ENCODE results near the gene ALDH4A1. TPM values are rescaled to one million over a fixed set of nuclear protein-coding genes. Genes with fewer than 3 reads are reported as not detected.

ALDH4A1 gene
- total RNA-seq, 1 donor from 2014 or later = 13.8 TPM

DNA sequence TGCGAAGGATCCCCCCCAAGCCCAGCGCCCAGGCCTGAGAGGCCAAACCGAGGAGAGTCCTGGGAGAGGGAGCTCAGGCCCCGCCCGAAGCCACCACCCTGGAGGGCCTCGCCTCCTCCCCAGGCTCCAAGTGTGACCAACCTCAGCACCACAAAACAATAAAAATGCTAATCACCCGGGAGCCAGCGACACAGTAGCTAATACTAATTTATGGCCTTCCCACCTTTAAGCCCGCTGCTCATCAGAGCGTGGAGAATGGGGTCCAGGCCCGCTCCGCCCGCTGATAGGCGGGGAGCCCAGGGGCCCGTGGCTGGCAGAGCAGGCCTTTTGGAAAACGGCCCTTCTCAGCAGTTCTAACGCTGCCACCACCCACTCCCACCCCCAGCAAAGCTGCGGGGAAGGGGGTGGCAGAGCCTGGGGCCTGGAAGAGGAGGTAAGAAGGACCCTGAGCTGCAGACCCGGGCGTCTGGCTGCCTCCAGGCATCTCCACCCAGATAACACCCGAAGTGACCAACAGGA is 22.5 kb downstream of the ALDH4A1 start:
- H3K4me2 ChIP-seq (ENCODE audit: low read length) = no peak overlapping the region
- no peaks in the 10 kb centered on the region for H3K9me3 ChIP-seq (ENCODE audit: insufficient read depth, low read depth, low read length)
- Mint-ChIP-seq H3K27me3 (ENCODE audit: low read depth, unreplicated experiment) (peaks cover 8% of the 10 kb centered on the region), H3K4me3 (ENCODE audit: unreplicated experiment) (no peak overlapping the region), H3K4me1 (ENCODE audit: low read depth, unreplicated experiment) (peaks cover 3% of the 10 kb centered on the region), H3K27ac (ENCODE audit: unreplicated experiment) (no peak overlapping the region), H3K9me3 (ENCODE audit: unreplicated experiment) (peaks cover 2% of the 10 kb centered on the region), H3K36me3 (ENCODE audit: low read depth, unreplicated experiment) (peaks cover 19% of the 10 kb centered on the region)
- DNase-seq (ENCODE audit: low read depth) (no peak), FAIRE-seq (no peak)
- H3K4me3 ChIP-seq (ENCODE audit: insufficient read depth, low read depth, low read length) = no peak overlapping the region
- H3K27me3 ChIP-seq (ENCODE audit: insufficient read depth, low read length) = no peaks in the 10 kb centered on the region
- H3K36me3 ChIP-seq (ENCODE audit: insufficient read depth, low read length) = no peaks in the 10 kb centered on the region
- no peaks in the 10 kb centered on the region for H3K79me2 ChIP-seq (ENCODE audit: insufficient read depth, low read length)
- H2AFZ ChIP-seq (ENCODE audit: low read depth, low read length) = no peak overlapping the region
- peaks cover 4% of the 10 kb centered on the region for H3K4me1 ChIP-seq (ENCODE audit: insufficient read depth, low read length)
- no peak overlapping the region for H3K27ac ChIP-seq (ENCODE audit: low read depth, low read length)
- H4K20me1 ChIP-seq (ENCODE audit: insufficient read depth, low read length) = peaks cover 6% of the 10 kb centered on the region
- TF ChIP-seq EZH2 (IDR thresholded peaks at IDR 0.05; ENCODE audit: insufficient read depth, low read length) (no peak), CTCF (IDR thresholded peaks at IDR 0.05; ENCODE audit: insufficient read depth, low read depth, low read length) (no peak)
- H3K9ac ChIP-seq (ENCODE audit: low read length) = no peak overlapping the region

DNA sequence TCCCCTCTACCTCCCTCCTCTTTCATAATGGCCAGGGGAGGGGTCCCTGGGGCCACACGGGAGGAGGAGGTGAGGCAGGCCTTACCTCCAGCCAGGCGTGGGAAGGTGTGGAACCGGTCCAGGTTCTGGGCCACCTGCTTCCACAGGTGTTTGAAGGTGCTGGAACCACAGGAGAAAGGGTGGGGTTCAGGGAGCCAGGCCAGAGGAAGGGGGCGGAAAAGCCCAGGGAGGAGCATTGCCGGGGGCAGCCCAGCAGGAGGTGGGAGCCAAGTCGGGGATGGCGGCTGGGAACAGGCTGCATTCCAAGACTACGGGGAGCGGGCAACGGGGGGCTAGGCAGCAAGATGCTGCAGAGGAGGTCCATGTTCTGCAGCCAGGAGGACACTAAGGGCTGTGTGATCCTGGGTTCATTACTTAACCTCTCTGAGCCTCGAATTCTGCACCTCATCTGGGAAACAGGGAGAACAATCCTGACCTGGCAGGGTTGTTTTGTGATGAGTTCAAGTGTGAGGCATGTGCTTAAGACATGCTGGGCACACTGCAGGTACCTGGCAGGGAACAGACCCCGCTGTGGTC is 23.1 kb downstream of the ALDH4A1 start:
- Mint-ChIP-seq H3K9me3 (ENCODE audit: unreplicated experiment) (no peaks in the 10 kb centered on the region), H3K27me3 (ENCODE audit: low read depth, unreplicated experiment) (peaks cover 4% of the 10 kb centered on the region), H3K4me3 (ENCODE audit: unreplicated experiment) (no peak overlapping the region), H3K36me3 (ENCODE audit: low read depth, unreplicated experiment) (peaks cover 15% of the 10 kb centered on the region), H3K27ac (ENCODE audit: unreplicated experiment) (no peak overlapping the region), H3K4me1 (ENCODE audit: low read depth, unreplicated experiment) (no peaks in the 10 kb centered on the region)
- DNase-seq (ENCODE audit: low read depth) = no peak
- H3K4me2 ChIP-seq (ENCODE audit: low read length) = no peak overlapping the region
- no peaks in the 10 kb centered on the region for H3K27me3 ChIP-seq (ENCODE audit: insufficient read depth, low read length)
- H3K36me3 ChIP-seq (ENCODE audit: insufficient read depth, low read length) = no peaks in the 10 kb centered on the region
- no peak for FAIRE-seq
- H2AFZ ChIP-seq (ENCODE audit: low read depth, low read length) = no peak overlapping the region
- no peak overlapping the region for H3K27ac ChIP-seq (ENCODE audit: low read depth, low read length)
- H4K20me1 ChIP-seq (ENCODE audit: insufficient read depth, low read length) = peaks cover 6% of the 10 kb centered on the region
- no peaks in the 10 kb centered on the region for H3K9me3 ChIP-seq (ENCODE audit: insufficient read depth, low read depth, low read length)
- H3K79me2 ChIP-seq (ENCODE audit: insufficient read depth, low read length) = no peaks in the 10 kb centered on the region
- no peak for TF ChIP-seq CTCF (IDR thresholded peaks at IDR 0.05; ENCODE audit: insufficient read depth, low read depth, low read length)
- no peak for TF ChIP-seq EZH2 (IDR thresholded peaks at IDR 0.05; ENCODE audit: insufficient read depth, low read length)
- peaks cover 4% of the 10 kb centered on the region for H3K4me1 ChIP-seq (ENCODE audit: insufficient read depth, low read length)
- no peak overlapping the region for H3K4me3 ChIP-seq (ENCODE audit: insufficient read depth, low read depth, low read length)
- no peak overlapping the region for H3K9ac ChIP-seq (ENCODE audit: low read length)

GRCh38 chr1:18878538-18879214 is 23.7 kb downstream of the ALDH4A1 start:
- peaks cover 4% of the 10 kb centered on the region for H3K27me3 Mint-ChIP-seq (ENCODE audit: low read depth, unreplicated experiment)
- Histone ChIP-seq H2AFZ (ENCODE audit: low read depth, low read length) (no peak overlapping the region), H3K9me3 (ENCODE audit: insufficient read depth, low read depth, low read length) (no peaks in the 10 kb centered on the region), H4K20me1 (ENCODE audit: insufficient read depth, low read length) (peaks cover 5% of the 10 kb centered on the region), H3K27ac (ENCODE audit: low read depth, low read length) (no peak overlapping the region), H3K79me2 (ENCODE audit: insufficient read depth, low read length) (no peaks in the 10 kb centered on the region), H3K4me1 (ENCODE audit: insufficient read depth, low read length) (peaks cover under 1% of the 10 kb centered on the region), H3K4me2 (ENCODE audit: low read length) (no peak overlapping the region), H3K9ac (ENCODE audit: low read length) (no peak overlapping the region), H3K36me3 (ENCODE audit: insufficient read depth, low read length) (no peaks in the 10 kb centered on the region), H3K4me3 (ENCODE audit: insufficient read depth, low read depth, low read length) (no peak overlapping the region), H3K27me3 (ENCODE audit: insufficient read depth, low read length) (no peaks in the 10 kb centered on the region)
- no peak overlapping the region for H3K27ac Mint-ChIP-seq (ENCODE audit: unreplicated experiment)
- no peaks in the 10 kb centered on the region for H3K4me1 Mint-ChIP-seq (ENCODE audit: low read depth, unreplicated experiment)
- DNase-seq (ENCODE audit: low read depth) (no peak), FAIRE-seq (no peak)
- no peaks in the 10 kb centered on the region for H3K9me3 Mint-ChIP-seq (ENCODE audit: unreplicated experiment)
- H3K36me3 Mint-ChIP-seq (ENCODE audit: low read depth, unreplicated experiment) = peaks cover 15% of the 10 kb centered on the region
- TF ChIP-seq EZH2 (IDR thresholded peaks at IDR 0.05; ENCODE audit: insufficient read depth, low read length) (no peak), CTCF (IDR thresholded peaks at IDR 0.05; ENCODE audit: insufficient read depth, low read depth, low read length) (no peak)
- no peak overlapping the region for H3K4me3 Mint-ChIP-seq (ENCODE audit: unreplicated experiment)

All from astrocyte (in vitro differentiated cells and primary cell).